HUES48 (cell line): ENCODE results near the gene UGT1A8.

Source experiments
- H3K27ac ChIP-seq: one replicate; pipeline ENCODE4 v1.7.0; 2013; ENCODE audit warnings: low read depth, low read length, inconsistent platforms
- H3K27me3 ChIP-seq: 2 replicates; pipeline ENCODE4 v1.6.1; 2013; ENCODE audit warnings: mild to moderate bottlenecking, low read length; ENCODE audit not compliant: control insufficient read depth, insufficient read depth
- H3K36me3 ChIP-seq: 2 replicates; pipeline ENCODE4 v1.6.1; 2013; ENCODE audit warnings: low read length; ENCODE audit not compliant: control insufficient read depth, insufficient read depth
- H3K4me1 ChIP-seq: 2 replicates; pipeline ENCODE4 v1.6.1; 2013; ENCODE audit warnings: mild to moderate bottlenecking, low read length; ENCODE audit not compliant: control insufficient read depth, insufficient read depth
- H3K4me3 ChIP-seq: 2 replicates; pipeline ENCODE4 v1.5.1; 2013; ENCODE audit warnings: mild to moderate bottlenecking, low read depth, low read length
- H3K9ac ChIP-seq: 2 replicates; pipeline ENCODE4 v1.6.1; 2013; ENCODE audit warnings: mild to moderate bottlenecking, low read depth, low read length, moderate library complexity
- H3K9me3 ChIP-seq: 2 replicates; pipeline ENCODE4 v1.6.1; 2013; ENCODE audit warnings: low read length; ENCODE audit not compliant: control insufficient read depth, insufficient read depth

The UGT1A8 gene

GRCh38 chr2:233791151-233791882 lies 173.9 kb downstream of the UGT1A8 start:
- no peaks in the 10 kb centered on the region for H3K4me1 ChIP-seq
- no peak overlapping the region for H3K27ac ChIP-seq
- H3K27me3 ChIP-seq, result no peaks in the 10 kb centered on the region
- no peak overlapping the region for H3K4me3 ChIP-seq
- no peaks in the 10 kb centered on the region for H3K36me3 ChIP-seq
- H3K9ac ChIP-seq, result no peak overlapping the region
- no peaks in the 10 kb centered on the region for H3K9me3 ChIP-seq

GRCh38 chr2:233791883-233792329 lies 174.5 kb downstream of the UGT1A8 start:
- no peaks in the 10 kb centered on the region for H3K9me3 ChIP-seq
- H3K27me3 ChIP-seq, result no peaks in the 10 kb centered on the region
- H3K36me3 ChIP-seq, result no peaks in the 10 kb centered on the region

GRCh38 chr2:233792720-233793119 lies 175.3 kb downstream of the UGT1A8 start:
- no peak overlapping the region for H3K9ac ChIP-seq
- H3K27ac ChIP-seq, result no peak overlapping the region
- no peaks in the 10 kb centered on the region for H3K27me3 ChIP-seq
- no peaks in the 10 kb centered on the region for H3K4me1 ChIP-seq
- no peak overlapping the region for H3K4me3 ChIP-seq
- H3K36me3 ChIP-seq, result no peaks in the 10 kb centered on the region
- 0 out of 2 replicates have a peak, but pooled peaks cover under 1% of the 10 kb centered on the region for H3K9me3 ChIP-seq

More at GRCh38 chr2:233791883-233792329, 174.5 kb downstream of the UGT1A8 start:
- no peaks in the 10 kb centered on the region for H3K4me1 ChIP-seq
- no peak overlapping the region for H3K9ac ChIP-seq
- H3K27ac ChIP-seq, result no peak overlapping the region
- H3K4me3 ChIP-seq, result no peak overlapping the region

GRCh38 chr2:233793465-233794127 lies 176.2 kb downstream of the UGT1A8 start:
- H3K4me1 ChIP-seq, result no peaks in the 10 kb centered on the region
- no peak overlapping the region for H3K4me3 ChIP-seq
- H3K9me3 ChIP-seq, result 0 out of 2 replicates have a peak, but pooled peaks cover 6% of the 10 kb centered on the region
- H3K36me3 ChIP-seq, result no peaks in the 10 kb centered on the region
- H3K27ac ChIP-seq, result no peak overlapping the region
- H3K9ac ChIP-seq, result no peak overlapping the region
- no peaks in the 10 kb centered on the region for H3K27me3 ChIP-seq

GRCh38 chr2:233794128-233794658 lies 176.8 kb downstream of the UGT1A8 start:
- Histone ChIP-seq H3K9ac (no peak overlapping the region), H3K4me3 (no peak overlapping the region), H3K27ac (no peak overlapping the region), H3K36me3 (no peaks in the 10 kb centered on the region), H3K27me3 (no peaks in the 10 kb centered on the region), H3K4me1 (no peaks in the 10 kb centered on the region), H3K9me3 (peaks cover 6% of the 10 kb centered on the region; the same call in 1 of the 2 replicates)

- H3K36me3 ChIP-seq, result no peaks in the 10 kb centered on the region
- H3K27me3 ChIP-seq, result no peaks in the 10 kb centered on the region
- no peaks in the 10 kb centered on the region for H3K4me1 ChIP-seq
- no peak overlapping the region for H3K4me3 ChIP-seq
- H3K9me3 ChIP-seq, result peaks cover 6% of the 10 kb centered on the region; the same call in 1 of the 2 replicates
- no peak overlapping the region for H3K9ac ChIP-seq
- no peak overlapping the region for H3K27ac ChIP-seq
Measured at GRCh38 chr2:233795735-233796171, 178.3 kb downstream of the UGT1A8 start.

- H3K9ac ChIP-seq, result no peak overlapping the region
- H3K27ac ChIP-seq, result no peak overlapping the region
- H3K36me3 ChIP-seq, result no peaks in the 10 kb centered on the region
- no peaks in the 10 kb centered on the region for H3K27me3 ChIP-seq
- peaks cover 6% of the 10 kb centered on the region for H3K9me3 ChIP-seq
- H3K4me1 ChIP-seq, result no peaks in the 10 kb centered on the region
- H3K4me3 ChIP-seq, result no peak overlapping the region
Measured at GRCh38 chr2:233796254-233796653, 178.8 kb downstream of the UGT1A8 start.

GRCh38 chr2:233798335-233799086 lies 181.1 kb downstream of the UGT1A8 start:
- H3K9ac ChIP-seq, result no peak overlapping the region
- H3K36me3 ChIP-seq, result no peaks in the 10 kb centered on the region
- peaks cover 6% of the 10 kb centered on the region for H3K9me3 ChIP-seq
- H3K4me1 ChIP-seq, result no peaks in the 10 kb centered on the region
- H3K27me3 ChIP-seq, result no peaks in the 10 kb centered on the region
- no peak overlapping the region for H3K4me3 ChIP-seq
- no peak overlapping the region for H3K27ac ChIP-seq

- H3K4me1 ChIP-seq, result no peaks in the 10 kb centered on the region
- H3K9ac ChIP-seq, result no peak overlapping the region
- H3K4me3 ChIP-seq, result no peak overlapping the region
- no peak overlapping the region for H3K27ac ChIP-seq
- no peaks in the 10 kb centered on the region for H3K27me3 ChIP-seq
- H3K36me3 ChIP-seq, result no peaks in the 10 kb centered on the region
- H3K9me3 ChIP-seq, result peaks cover 6% of the 10 kb centered on the region
Measured at GRCh38 chr2:233799087-233799665, 181.7 kb downstream of the UGT1A8 start.

GRCh38 chr2:233799716-233800115 lies 182.3 kb downstream of the UGT1A8 start:
- H3K9ac ChIP-seq, result no peak overlapping the region
- peaks cover 6% of the 10 kb centered on the region for H3K9me3 ChIP-seq
- no peak overlapping the region for H3K27ac ChIP-seq
- no peaks in the 10 kb centered on the region for H3K4me1 ChIP-seq
- H3K4me3 ChIP-seq, result no peak overlapping the region
- no peaks in the 10 kb centered on the region for H3K27me3 ChIP-seq
- no peaks in the 10 kb centered on the region for H3K36me3 ChIP-seq
